Body of pancreas (tissue), 4 donors: ENCODE data around the gene ZDHHC17. TPM values are rescaled to one million over a fixed set of nuclear protein-coding genes. Genes with fewer than 3 reads are reported as not detected.
A peak's percentile ranks its signal among the peaks of the same experiment; 100 is the strongest.

Source experiments
- ATAC-seq: fragments of 150-250 bp; one replicate; pipeline ENCODE4 v1.9.1; 2016
- DNase-seq, 4 donors: peaks; one replicate each; pipeline ENCODE4 v3.0.0-alpha.2; 2019
- H3K27ac ChIP-seq, 4 donors: fragments of 200-600 bp; sonication (generic); 1 replicate in 3 of 4; 2 replicates in 1 of 4; pipeline versions ENCODE4 v1.5.1 to v1.6.1; 2016 to 2019; ENCODE audit warnings: mild to moderate bottlenecking in 1 of 4, mixed read lengths in 1 of 4, moderate library complexity in 1 of 4
- H3K27me3 ChIP-seq, 2 donors: fragments of 200-600 bp; sonication (generic); one replicate each; pipeline ENCODE4 v1.6.0; 2016; ENCODE audit warnings: mild to moderate bottlenecking in 1 of 2
- H3K36me3 ChIP-seq, 2 donors: fragments of 200-600 bp; sonication (generic); replicated peaks in 1 of 2; 2 replicates each; pipeline ENCODE4 v1.5.1; 2016; ENCODE audit warnings: low read depth in 2 of 2; ENCODE audit not compliant: insufficient read depth in 1 of 2
- H3K4me1 ChIP-seq: fragments of 200-600 bp; sonication (generic); one replicate; pipeline ENCODE4 v1.6.0; 2016
- H3K4me3 ChIP-seq, 2 donors: fragments of 200-600 bp; sonication (generic); 1 replicate in 1 of 2; 2 replicates in 1 of 2; pipeline ENCODE4 v1.5.1; 2016 to 2019
- H3K9me3 ChIP-seq, 3 donors: fragments of 200-600 bp; sonication (generic); 1 replicate in 2 of 3; 2 replicates in 1 of 3; pipeline ENCODE4 v1.5.1; 2016
- POLR2A ChIP-seq, 3 donors: fragments of 450-650 bp; IDR thresholded peaks; one replicate each; pipeline ENCODE4 v1.6.1; 2016; ENCODE audit warnings: antibody characterized with exemption in 3 of 3, mild to moderate bottlenecking in 2 of 3
- WGBS, 2 donors: methylation state at CpG; one replicate each; pipeline ENCODE4 v1.1.5; 2017; 5-methylcytosine and 5-hydroxymethylcytosine counted together
- intact Hi-C: fragments of 100-400 bp; cut with DNase I; formaldehyde crosslinking; loops from one replicate; pipeline ENCODE4 v1.15.1; 2023
- total RNA-seq, 2 donors: library from RNA; depleted of rRNA; stranded (reverse); fragments of >200 nt; gene quantifications; one replicate each; pipeline ENCODE4 v1.1.0, GENCODE V29; 2016
- TF ChIP-seq, protein P1 (sequence below), 7 experiments: fragments of 450-650 bp in 4 of 7; fragments of 200-600 bp in 3 of 7; sonication (generic) in 3 of 7; IDR thresholded peaks; one replicate each; pipeline ENCODE4 v1.5.1; 2016 to 2019; ENCODE audit warnings: antibody characterized with exemption in 7 of 7

The ZDHHC17 gene
- total RNA-seq, 2 donors from 2014 or later: 21.1 to 33.7 TPM

DNA sequence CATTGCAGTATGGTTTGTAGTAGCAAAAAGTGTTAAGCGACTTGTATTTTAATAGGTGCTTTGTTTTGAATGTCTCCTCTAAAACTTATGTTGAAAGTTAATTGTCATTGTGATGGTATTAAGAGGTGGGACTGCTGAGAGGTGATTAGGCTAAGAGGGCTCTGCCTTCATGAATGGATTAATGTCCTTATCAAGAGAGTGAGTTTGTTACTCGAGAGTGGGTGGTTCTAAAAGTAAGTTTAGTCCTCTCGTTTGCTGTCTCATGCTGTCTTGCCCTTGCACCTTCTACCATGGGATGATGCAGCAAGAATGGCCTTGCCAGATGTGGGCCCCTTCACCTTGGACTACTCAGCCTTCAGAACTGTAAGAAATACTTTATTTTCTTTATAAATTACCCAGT lies 17.4 kb downstream of the ZDHHC17 start:
- Histone ChIP-seq H3K4me1 (peaks cover 42% of the 10 kb centered on the region), H3K27ac (no peak overlapping the region)
- WGBS, 2 donors: 73 to 79% methylated on average over 3 of the region's 3 CpGs

DNA sequence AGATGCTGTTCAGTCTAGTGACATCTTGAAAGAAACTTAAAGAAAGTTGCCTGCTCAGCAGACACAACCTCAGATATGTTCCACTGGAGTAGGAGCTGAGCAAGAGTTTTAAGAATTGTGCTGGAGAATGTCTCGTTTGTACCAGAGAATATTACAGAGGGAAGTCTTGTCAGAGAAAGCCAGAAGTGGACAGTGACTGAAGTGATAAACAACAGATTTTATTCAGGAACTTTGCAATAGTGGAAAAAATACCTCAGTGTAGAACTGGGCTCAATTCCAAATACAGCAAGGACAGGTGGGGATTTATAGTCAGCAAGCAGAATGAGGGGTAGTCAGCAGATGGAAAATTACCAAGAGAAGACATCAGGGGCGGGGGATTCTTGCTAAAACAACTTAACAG lies 18.6 kb downstream of the ZDHHC17 start:
- Histone ChIP-seq H3K4me3 (no peak overlapping the region), H3K4me1 (peaks cover 36% of the 10 kb centered on the region), H3K27ac (no peak overlapping the region), H3K9me3 (no peaks in the 10 kb centered on the region), H3K36me3 (no peaks in the 10 kb centered on the region), H3K27me3 (no peaks in the 10 kb centered on the region)
- WGBS, 2 donors: 58% methylated on average over 2 of the region's 2 CpGs
- DNase-seq: no peak
- intact Hi-C loops: no loop called here
- ATAC-seq: no peak
- TF ChIP-seq, protein P1, sequence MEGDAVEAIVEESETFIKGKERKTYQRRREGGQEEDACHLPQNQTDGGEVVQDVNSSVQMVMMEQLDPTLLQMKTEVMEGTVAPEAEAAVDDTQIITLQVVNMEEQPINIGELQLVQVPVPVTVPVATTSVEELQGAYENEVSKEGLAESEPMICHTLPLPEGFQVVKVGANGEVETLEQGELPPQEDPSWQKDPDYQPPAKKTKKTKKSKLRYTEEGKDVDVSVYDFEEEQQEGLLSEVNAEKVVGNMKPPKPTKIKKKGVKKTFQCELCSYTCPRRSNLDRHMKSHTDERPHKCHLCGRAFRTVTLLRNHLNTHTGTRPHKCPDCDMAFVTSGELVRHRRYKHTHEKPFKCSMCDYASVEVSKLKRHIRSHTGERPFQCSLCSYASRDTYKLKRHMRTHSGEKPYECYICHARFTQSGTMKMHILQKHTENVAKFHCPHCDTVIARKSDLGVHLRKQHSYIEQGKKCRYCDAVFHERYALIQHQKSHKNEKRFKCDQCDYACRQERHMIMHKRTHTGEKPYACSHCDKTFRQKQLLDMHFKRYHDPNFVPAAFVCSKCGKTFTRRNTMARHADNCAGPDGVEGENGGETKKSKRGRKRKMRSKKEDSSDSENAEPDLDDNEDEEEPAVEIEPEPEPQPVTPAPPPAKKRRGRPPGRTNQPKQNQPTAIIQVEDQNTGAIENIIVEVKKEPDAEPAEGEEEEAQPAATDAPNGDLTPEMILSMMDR (IDR thresholded peaks at IDR 0.05): no peak
- no peak for TF ChIP-seq POLR2A (IDR thresholded peaks at IDR 0.05)

More for the DNA sequence above, 17.4 kb downstream of the ZDHHC17 start:
- Histone ChIP-seq H3K9me3 (no peaks in the 10 kb centered on the region), H3K36me3 (no peaks in the 10 kb centered on the region), H3K27me3 (no peaks in the 10 kb centered on the region), H3K4me3 (no peak overlapping the region)
- no peak for DNase-seq
- intact Hi-C loops: no loop called here
- TF ChIP-seq, protein P1 (IDR thresholded peaks at IDR 0.05): no peak
- TF ChIP-seq POLR2A (IDR thresholded peaks at IDR 0.05): no peak
- no peak for ATAC-seq

DNA sequence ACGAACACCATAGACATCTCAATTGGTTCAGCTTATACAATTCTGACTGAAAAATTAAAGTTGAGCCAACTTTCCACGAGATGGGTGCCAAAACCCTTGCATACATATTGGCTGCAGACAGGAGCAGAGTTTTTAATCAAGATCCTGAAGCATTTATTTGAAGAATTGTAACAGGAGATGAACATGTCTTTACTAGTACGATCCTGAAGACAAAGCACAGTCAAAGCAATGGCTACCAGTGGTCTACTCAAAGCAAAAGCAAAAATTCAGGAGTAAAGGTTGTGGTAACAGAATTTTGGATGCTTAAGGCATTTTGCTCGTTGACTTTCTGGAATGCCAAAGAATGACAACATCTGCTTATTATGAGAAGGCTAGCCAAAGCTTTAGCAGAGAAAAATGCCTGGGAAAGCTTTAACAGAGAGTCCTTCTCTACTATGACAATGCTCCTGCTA lies 20.7 kb downstream of the ZDHHC17 start:
- Histone ChIP-seq H3K4me1 (peaks cover 31% of the 10 kb centered on the region), H3K9me3 (no peaks in the 10 kb centered on the region), H3K27me3 (no peaks in the 10 kb centered on the region), H3K36me3 (no peaks in the 10 kb centered on the region), H3K4me3 (no peak overlapping the region), H3K27ac (peak overlapping the region in 1 of 4 donors; percentile 3)
- intact Hi-C loops: no loop called here
- ATAC-seq (no peak), DNase-seq (no peak)
- TF ChIP-seq, protein P1 (IDR thresholded peaks at IDR 0.05): no peak
- TF ChIP-seq POLR2A (IDR thresholded peaks at IDR 0.05): no peak
- WGBS, 2 donors: 2 to 23% methylated on average over 4 of the region's 4 CpGs

DNA sequence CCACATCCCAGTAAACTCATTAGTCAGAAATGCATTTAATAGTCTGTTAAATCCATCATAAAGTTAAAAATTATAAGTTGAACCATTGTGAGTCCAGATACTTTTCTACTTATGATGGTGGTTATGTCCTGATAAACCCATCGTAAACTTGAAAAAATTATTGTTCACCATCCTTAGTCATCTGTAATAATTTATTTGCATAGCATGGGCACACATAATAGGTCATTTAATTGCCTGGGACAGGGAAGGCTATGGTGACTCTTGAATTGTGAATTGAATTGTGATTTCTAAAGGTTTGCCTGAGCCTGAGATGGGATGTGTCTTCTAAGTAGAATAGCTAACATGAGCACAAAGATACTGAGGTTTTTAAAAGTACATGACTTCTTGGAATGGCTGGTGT lies 21.5 kb downstream of the ZDHHC17 start:
- intact Hi-C loops: no loop called here

DNA sequence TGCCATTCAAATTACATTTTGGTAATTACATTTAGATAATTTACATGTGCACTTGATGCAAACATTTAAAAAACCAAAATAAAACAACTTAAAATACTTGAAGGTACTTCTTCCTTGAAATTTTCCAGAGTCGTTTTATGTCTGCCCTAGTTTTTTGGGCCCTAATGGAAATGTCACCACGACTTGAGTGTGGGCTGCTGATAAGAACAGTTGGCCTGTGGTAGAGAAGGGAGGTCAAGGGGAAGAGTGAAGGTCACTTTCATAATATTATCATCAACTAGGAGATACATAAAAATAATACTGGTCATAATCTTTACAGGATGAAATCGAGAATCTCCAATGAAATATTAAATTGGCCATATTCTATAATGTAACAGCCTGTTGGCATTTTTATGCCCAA lies 23.1 kb downstream of the ZDHHC17 start:
- Histone ChIP-seq H3K27ac (no peak overlapping the region), H3K36me3 (no peaks in the 10 kb centered on the region), H3K4me3 (no peak overlapping the region), H3K27me3 (no peaks in the 10 kb centered on the region), H3K4me1 (peaks cover 34% of the 10 kb centered on the region), H3K9me3 (no peaks in the 10 kb centered on the region)
- intact Hi-C loops: no loop called here
- no peak for DNase-seq
- TF ChIP-seq POLR2A (IDR thresholded peaks at IDR 0.05): no peak
- TF ChIP-seq, protein P1 (IDR thresholded peaks at IDR 0.05): no peak
- ATAC-seq: no peak
- 65 to 68% methylated on average over 3 of the region's 3 CpGs for WGBS, 2 donors

More for the DNA sequence above, 21.5 kb downstream of the ZDHHC17 start:
- no peak overlapping the region for H3K27ac ChIP-seq
- H3K4me1 ChIP-seq: peaks cover 34% of the 10 kb centered on the region
- WGBS, 2 donors: 96 to 97% methylated on average over 1 of the region's 1 CpG
- no peak for TF ChIP-seq POLR2A (IDR thresholded peaks at IDR 0.05)
- TF ChIP-seq, protein P1 (IDR thresholded peaks at IDR 0.05): no peak
- ATAC-seq: no peak
- H3K36me3 ChIP-seq: no peaks in the 10 kb centered on the region
- no peak for DNase-seq
- no peak overlapping the region for H3K4me3 ChIP-seq
- H3K27me3 ChIP-seq: no peaks in the 10 kb centered on the region
- no peaks in the 10 kb centered on the region for H3K9me3 ChIP-seq
